ENCODE data around the gene KRTAP5-4.

GRCh38 chr11:1652771-1653540 lies 31.0 kb upstream of the KRTAP5-4 start:
- peak; percentile 95 to 99 (median 97) for TF ChIP-seq CTCF (IDR thresholded peaks at IDR 0.05)
- no peak for TF ChIP-seq POLR2A (IDR thresholded peaks at IDR 0.05)
